WTC11 (cell line): ENCODE measurements around the gene NDUFA12. TPM values are rescaled to one million over a fixed set of nuclear protein-coding genes. Genes with fewer than 3 reads are reported as not detected.

Experiments
- ATAC-seq: fragments of 200-7000 bp; cut with Tn5 transposase; 2 replicates; pipeline ENCODE4 v1.10.0; 2021; ENCODE audit warnings: mild to moderate bottlenecking, moderate library complexity
- CTCF ChIA-PET: fragments of 300-600 bp; sonication (Branson Sonifier 250); formaldehyde crosslinking; loops from one replicate; lab custom pipeline; 2021; ENCODE audit warnings: antibody characterized with exemption; lab: Charles Lee
- POLR2A ChIA-PET: fragments of 350-600 bp; sonication (Branson Sonifier 250); formaldehyde crosslinking; loops from one replicate; lab custom pipeline; 2021; ENCODE audit warnings: antibody characterized with exemption; lab: Charles Lee
- DNase-seq: peaks from one replicate; pipeline ENCODE4 v3.0.0; 2021; ENCODE audit warnings: low spot score
- H3K27ac Mint-ChIP-seq: 2 replicates; pipeline ENCODE4 v1.8.0; 2021; ENCODE audit warnings: mixed read lengths
- H3K27me3 Mint-ChIP-seq: 2 replicates; pipeline ENCODE4 v1.8.0; 2021; ENCODE audit warnings: low read depth, mild to moderate bottlenecking, moderate library complexity, mixed read lengths
- H3K36me3 Mint-ChIP-seq: 2 replicates; pipeline ENCODE4 v1.8.0; 2021; ENCODE audit warnings: mixed read lengths
- H3K4me1 Mint-ChIP-seq: 2 replicates; pipeline ENCODE4 v1.8.0; 2022; ENCODE audit warnings: mixed read lengths
- H3K4me3 Mint-ChIP-seq: 2 replicates; pipeline ENCODE4 v1.8.0; 2021; ENCODE audit warnings: mild to moderate bottlenecking, moderate library complexity, mixed read lengths
- H3K9me3 Mint-ChIP-seq: 2 replicates; pipeline ENCODE4 v1.8.0; 2021; ENCODE audit warnings: mixed read lengths
- ATF1 ChIP-seq: sonication (generic); formaldehyde crosslinking; IDR thresholded peaks from 2 replicates; pipeline ENCODE4 v1.8.1; 2023; ENCODE audit warnings: mild to moderate bottlenecking, moderate library complexity, missing genetic modification reagents
- CBFB ChIP-seq: sonication (generic); formaldehyde crosslinking; IDR thresholded peaks from 2 replicates; pipeline ENCODE4 v1.8.1; 2022; ENCODE audit warnings: mild to moderate bottlenecking, low read depth, missing genetic modification reagents
- IRF2 ChIP-seq: sonication (generic); formaldehyde crosslinking; IDR thresholded peaks from 2 replicates; pipeline ENCODE4 v1.8.0; 2022; ENCODE audit warnings: low read depth, missing genetic modification reagents, borderline replicate concordance
- MAX ChIP-seq: sonication (generic); formaldehyde crosslinking; IDR thresholded peaks from 2 replicates; pipeline ENCODE4 v1.8.0; 2022; ENCODE audit warnings: mild to moderate bottlenecking, missing genetic modification reagents
- MLX ChIP-seq: sonication (generic); formaldehyde crosslinking; IDR thresholded peaks from 2 replicates; pipeline ENCODE4 v1.8.1; 2023; ENCODE audit warnings: mild to moderate bottlenecking, missing genetic modification reagents, moderate library complexity
- NFATC4 ChIP-seq: fragments of 250-450 bp; sonication (Bioruptor Pico); IDR thresholded peaks from 2 replicates; pipeline ENCODE4 v1.9.0; 2021; ENCODE audit warnings: mild to moderate bottlenecking
- SMAD3 ChIP-seq: sonication (generic); formaldehyde crosslinking; IDR thresholded peaks from 2 replicates; pipeline ENCODE4 v1.8.0; 2022; ENCODE audit warnings: missing genetic modification reagents, mild to moderate bottlenecking, borderline replicate concordance
- SMAD4 ChIP-seq: sonication (generic); formaldehyde crosslinking; IDR thresholded peaks from 2 replicates; pipeline ENCODE4 v1.8.0; 2022; ENCODE audit warnings: mild to moderate bottlenecking, missing genetic modification reagents
- ZNF232 ChIP-seq: sonication (generic); formaldehyde crosslinking; IDR thresholded peaks from 2 replicates; pipeline ENCODE4 v1.8.0; 2022; ENCODE audit warnings: mild to moderate bottlenecking, missing genetic modification reagents
- total RNA-seq: library from RNA; stranded (reverse); gene quantifications from 3 replicates; pipeline ENCODE4 v1.2.3, GENCODE V29; 2021
- TF ChIP-seq, protein P1 (sequence below): sonication (generic); formaldehyde crosslinking; IDR thresholded peaks from 2 replicates; pipeline ENCODE4 v1.8.1; 2023; ENCODE audit warnings: mild to moderate bottlenecking, missing genetic modification reagents, borderline replicate concordance
- TF ChIP-seq, protein P2 (sequence below): sonication (generic); formaldehyde crosslinking; IDR thresholded peaks from 2 replicates; pipeline ENCODE4 v1.8.1; 2023; ENCODE audit warnings: mild to moderate bottlenecking, moderate library complexity, missing genetic modification reagents
- TF ChIP-seq, protein P3 (sequence below): fragments of 250-450 bp; sonication (Bioruptor Pico); IDR thresholded peaks from 2 replicates; pipeline ENCODE4 v1.9.0; 2021; ENCODE audit warnings: mild to moderate bottlenecking
- TF ChIP-seq, protein P4 (sequence below): fragments of 250-450 bp; sonication (Bioruptor Pico); IDR thresholded peaks from 2 replicates; pipeline ENCODE4 v2.1.2; 2022; ENCODE audit warnings: mild to moderate bottlenecking, moderate library complexity

NDUFA12 gene
- total RNA-seq, 1 experiment from 2014 or later, result 87.3 TPM

GRCh38 chr12:95016120-95016519 is 12.6 kb upstream of the NDUFA12 start (continued):
- TF ChIP-seq, protein P1, sequence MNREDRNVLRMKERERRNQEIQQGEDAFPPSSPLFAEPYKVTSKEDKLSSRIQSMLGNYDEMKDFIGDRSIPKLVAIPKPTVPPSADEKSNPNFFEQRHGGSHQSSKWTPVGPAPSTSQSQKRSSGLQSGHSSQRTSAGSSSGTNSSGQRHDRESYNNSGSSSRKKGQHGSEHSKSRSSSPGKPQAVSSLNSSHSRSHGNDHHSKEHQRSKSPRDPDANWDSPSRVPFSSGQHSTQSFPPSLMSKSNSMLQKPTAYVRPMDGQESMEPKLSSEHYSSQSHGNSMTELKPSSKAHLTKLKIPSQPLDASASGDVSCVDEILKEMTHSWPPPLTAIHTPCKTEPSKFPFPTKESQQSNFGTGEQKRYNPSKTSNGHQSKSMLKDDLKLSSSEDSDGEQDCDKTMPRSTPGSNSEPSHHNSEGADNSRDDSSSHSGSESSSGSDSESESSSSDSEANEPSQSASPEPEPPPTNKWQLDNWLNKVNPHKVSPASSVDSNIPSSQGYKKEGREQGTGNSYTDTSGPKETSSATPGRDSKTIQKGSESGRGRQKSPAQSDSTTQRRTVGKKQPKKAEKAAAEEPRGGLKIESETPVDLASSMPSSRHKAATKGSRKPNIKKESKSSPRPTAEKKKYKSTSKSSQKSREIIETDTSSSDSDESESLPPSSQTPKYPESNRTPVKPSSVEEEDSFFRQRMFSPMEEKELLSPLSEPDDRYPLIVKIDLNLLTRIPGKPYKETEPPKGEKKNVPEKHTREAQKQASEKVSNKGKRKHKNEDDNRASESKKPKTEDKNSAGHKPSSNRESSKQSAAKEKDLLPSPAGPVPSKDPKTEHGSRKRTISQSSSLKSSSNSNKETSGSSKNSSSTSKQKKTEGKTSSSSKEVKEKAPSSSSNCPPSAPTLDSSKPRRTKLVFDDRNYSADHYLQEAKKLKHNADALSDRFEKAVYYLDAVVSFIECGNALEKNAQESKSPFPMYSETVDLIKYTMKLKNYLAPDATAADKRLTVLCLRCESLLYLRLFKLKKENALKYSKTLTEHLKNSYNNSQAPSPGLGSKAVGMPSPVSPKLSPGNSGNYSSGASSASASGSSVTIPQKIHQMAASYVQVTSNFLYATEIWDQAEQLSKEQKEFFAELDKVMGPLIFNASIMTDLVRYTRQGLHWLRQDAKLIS, result no peak
- TF ChIP-seq ATF1 (CRISPR knock-in tag) (no peak), MLX (CRISPR knock-in tag) (no peak), MAX (CRISPR knock-in tag) (no peak), SMAD3 (CRISPR knock-in tag) (no peak), NFATC4 (CRISPR knock-in tag) (no peak), ZNF232 (CRISPR knock-in tag) (no peak)
- TF ChIP-seq, protein P2, sequence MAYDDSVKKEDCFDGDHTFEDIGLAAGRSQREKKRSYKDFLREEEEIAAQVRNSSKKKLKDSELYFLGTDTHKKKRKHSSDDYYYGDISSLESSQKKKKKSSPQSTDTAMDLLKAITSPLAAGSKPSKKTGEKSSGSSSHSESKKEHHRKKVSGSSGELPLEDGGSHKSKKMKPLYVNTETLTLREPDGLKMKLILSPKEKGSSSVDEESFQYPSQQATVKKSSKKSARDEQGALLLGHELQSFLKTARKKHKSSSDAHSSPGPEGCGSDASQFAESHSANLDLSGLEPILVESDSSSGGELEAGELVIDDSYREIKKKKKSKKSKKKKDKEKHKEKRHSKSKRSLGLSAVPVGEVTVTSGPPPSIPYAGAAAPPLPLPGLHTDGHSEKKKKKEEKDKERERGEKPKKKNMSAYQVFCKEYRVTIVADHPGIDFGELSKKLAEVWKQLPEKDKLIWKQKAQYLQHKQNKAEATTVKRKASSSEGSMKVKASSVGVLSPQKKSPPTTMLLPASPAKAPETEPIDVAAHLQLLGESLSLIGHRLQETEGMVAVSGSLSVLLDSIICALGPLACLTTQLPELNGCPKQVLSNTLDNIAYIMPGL (CRISPR knock-in tag), result no peak

- Mint-ChIP-seq H3K9me3 (peaks cover 9% of the 10 kb centered on the region), H3K36me3 (peaks cover 2% of the 10 kb centered on the region; the same call in 1 of the 2 replicates), H3K4me1 (no peaks in the 10 kb centered on the region), H3K27me3 (no peaks in the 10 kb centered on the region; the same call in 1 of the 2 replicates), H3K4me3 (no peak overlapping the region), H3K27ac (no peak overlapping the region)
- TF ChIP-seq, protein P3, sequence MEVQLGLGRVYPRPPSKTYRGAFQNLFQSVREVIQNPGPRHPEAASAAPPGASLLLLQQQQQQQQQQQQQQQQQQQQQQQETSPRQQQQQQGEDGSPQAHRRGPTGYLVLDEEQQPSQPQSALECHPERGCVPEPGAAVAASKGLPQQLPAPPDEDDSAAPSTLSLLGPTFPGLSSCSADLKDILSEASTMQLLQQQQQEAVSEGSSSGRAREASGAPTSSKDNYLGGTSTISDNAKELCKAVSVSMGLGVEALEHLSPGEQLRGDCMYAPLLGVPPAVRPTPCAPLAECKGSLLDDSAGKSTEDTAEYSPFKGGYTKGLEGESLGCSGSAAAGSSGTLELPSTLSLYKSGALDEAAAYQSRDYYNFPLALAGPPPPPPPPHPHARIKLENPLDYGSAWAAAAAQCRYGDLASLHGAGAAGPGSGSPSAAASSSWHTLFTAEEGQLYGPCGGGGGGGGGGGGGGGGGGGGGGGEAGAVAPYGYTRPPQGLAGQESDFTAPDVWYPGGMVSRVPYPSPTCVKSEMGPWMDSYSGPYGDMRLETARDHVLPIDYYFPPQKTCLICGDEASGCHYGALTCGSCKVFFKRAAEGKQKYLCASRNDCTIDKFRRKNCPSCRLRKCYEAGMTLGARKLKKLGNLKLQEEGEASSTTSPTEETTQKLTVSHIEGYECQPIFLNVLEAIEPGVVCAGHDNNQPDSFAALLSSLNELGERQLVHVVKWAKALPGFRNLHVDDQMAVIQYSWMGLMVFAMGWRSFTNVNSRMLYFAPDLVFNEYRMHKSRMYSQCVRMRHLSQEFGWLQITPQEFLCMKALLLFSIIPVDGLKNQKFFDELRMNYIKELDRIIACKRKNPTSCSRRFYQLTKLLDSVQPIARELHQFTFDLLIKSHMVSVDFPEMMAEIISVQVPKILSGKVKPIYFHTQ (CRISPR knock-in tag), result no peak
- TF ChIP-seq IRF2 (CRISPR knock-in tag), result no peak
- DNase-seq (no peak), ATAC-seq (no peak)
- POLR2A ChIA-PET, result interaction anchor here (1.0 kb wide), 1 partner anchor 11 kb away, joined by 3 read pairs; the partner anchor contains the start of gene NDUFA12
- CTCF ChIA-PET, result interaction anchor here (0.7 to 1.2 kb wide), 3 partner anchors 11 to 219 kb away, joined by 3 to 4 read pairs (median 3); partner anchors contain the start of gene NDUFA12
These were observed 11.1 kb upstream of the NDUFA12 start for GRCh38 chr12:95014554-95014953.

- H3K36me3 Mint-ChIP-seq, result peaks cover 8% of the 10 kb centered on the region
- TF ChIP-seq SMAD4 (CRISPR knock-in tag) (no peak), MAX (CRISPR knock-in tag) (no peak), CBFB (no peak)
- TF ChIP-seq, protein P4, sequence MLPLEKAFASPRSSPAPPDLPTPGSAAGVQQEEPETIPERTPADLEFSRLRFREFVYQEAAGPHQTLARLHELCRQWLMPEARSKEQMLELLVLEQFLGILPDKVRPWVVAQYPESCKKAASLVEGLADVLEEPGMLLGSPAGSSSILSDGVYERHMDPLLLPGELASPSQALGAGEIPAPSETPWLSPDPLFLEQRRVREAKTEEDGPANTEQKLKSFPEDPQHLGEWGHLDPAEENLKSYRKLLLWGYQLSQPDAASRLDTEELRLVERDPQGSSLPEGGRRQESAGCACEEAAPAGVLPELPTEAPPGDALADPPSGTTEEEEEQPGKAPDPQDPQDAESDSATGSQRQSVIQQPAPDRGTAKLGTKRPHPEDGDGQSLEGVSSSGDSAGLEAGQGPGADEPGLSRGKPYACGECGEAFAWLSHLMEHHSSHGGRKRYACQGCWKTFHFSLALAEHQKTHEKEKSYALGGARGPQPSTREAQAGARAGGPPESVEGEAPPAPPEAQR, result no peak
- TF ChIP-seq, all 79 proteins: peak for 0
- no peak for DNase-seq
- H3K27me3 Mint-ChIP-seq, result no peaks in the 10 kb centered on the region; the same call in 1 of the 2 replicates
- peaks cover 19% of the 10 kb centered on the region for H3K9me3 Mint-ChIP-seq
- no peak overlapping the region for H3K27ac Mint-ChIP-seq
- peaks cover 4% of the 10 kb centered on the region for H3K4me1 Mint-ChIP-seq
- CTCF ChIA-PET, result no interaction called here
- ATAC-seq, result no peak
- H3K4me3 Mint-ChIP-seq, result no peak overlapping the region
- POLR2A ChIA-PET, result no interaction called here
These were observed 2.7 kb upstream of the NDUFA12 start for GRCh38 chr12:95006206-95006605.
